Measurements from ENCODE around the gene ZFHX3. TPM values are rescaled to one million over a fixed set of nuclear protein-coding genes. Genes with fewer than 3 reads are reported as not detected.

The ZFHX3 gene
- total and polyA plus RNA-seq, 10 of the 15 experiments (the other 5 are each of a cell fraction or from before 2014, with no cell fraction given): 0.68 to 8.6 (median 2.0) TPM

GRCh38 chr16:73025856-73026210 is 22.1 kb downstream of the ZFHX3 start:
- no TSS peak for BruUV-seq (replicated peaks)
- FAIRE-seq (no peak), DNase-seq (ENCODE audit: low read depth, low spot score) (no peak), ATAC-seq (no peak)
- SMC1A ChIA-PET (ENCODE audit: uncharacterized antibody, unreplicated experiment): interaction anchor here (0.9 kb wide), 1 partner anchor 931 kb away, joined by 3 read pairs; no protein-coding TSS in a partner anchor
- no peak overlapping the region for H3K4me2 ChIP-seq (ENCODE audit: control insufficient read depth, insufficient read depth)
- no peaks in the 10 kb centered on the region; the same call in 1 of the 2 replicates for H3K79me2 ChIP-seq (ENCODE audit: control insufficient read depth, insufficient read depth, low read length)
- H3K9me3 ChIP-seq (replicated peaks; ENCODE audit: control insufficient read depth, insufficient read depth, low read length): no peaks in the 10 kb centered on the region
- intact Hi-C loops (cut with micrococcal nuclease; ENCODE audit: unreplicated experiment) (no loop called here), in situ Hi-C loops (cut with MboI) (no loop called here)
- RAD21 ChIA-PET (ENCODE audit: unreplicated experiment): no interaction called here
- H4K20me1 ChIP-seq (ENCODE audit: control insufficient read depth, insufficient read depth): no peaks in the 10 kb centered on the region; the same call in 1 of the 2 replicates
- no peaks in the 10 kb centered on the region for H3K27me3 ChIP-seq (replicated peaks in 1 of 2; ENCODE audit: control insufficient read depth in 2 of 2, insufficient read depth in 2 of 2, low read length in 1 of 2)
- H3K4me3 ChIP-seq: no peak overlapping the region
- no peak overlapping the region for H2AFZ ChIP-seq (ENCODE audit: control insufficient read depth, low read depth, low read length)
- CTCF ChIA-PET: interaction anchor here (0.7 kb wide), 1 partner anchor 193 kb away, joined by 4 read pairs; no protein-coding TSS in a partner anchor
- no peaks in the 10 kb centered on the region for H3K4me1 ChIP-seq (ENCODE audit: control insufficient read depth, insufficient read depth, low read length)
- no peak overlapping the region for H3K9ac ChIP-seq (ENCODE audit: control insufficient read depth, insufficient read depth, low read length)
- no peaks in the 10 kb centered on the region for H3K36me3 ChIP-seq (ENCODE audit: control insufficient read depth in 2 of 2, insufficient read depth in 2 of 2, low read length in 1 of 2)
- WGBS (ENCODE audit: insufficient coverage, insufficient replicate concordance, low lambda C conversion rate, missing lambda C conversion rate): 84% methylated on average over 8 of the region's 8 CpGs
- no peak overlapping the region for H3K27ac ChIP-seq (ENCODE audit: control insufficient read depth, insufficient read depth)
- POLR2A ChIA-PET: interaction anchor here (0.7 kb wide), 1 partner anchor 21 kb away, joined by 6 read pairs; no protein-coding TSS in a partner anchor
- TF ChIP-seq ZZZ3 (IDR thresholded peaks at IDR 0.05; ENCODE audit: control insufficient read depth, insufficient read length, low read depth) (no peak), BCLAF1 (IDR thresholded peaks at IDR 0.05) (no peak), MLLT1 (IDR thresholded peaks at IDR 0.05) (no peak), JUND (IDR thresholded peaks at IDR 0.05; ENCODE audit: low read depth, low read length) (no peak), FOXM1 (IDR thresholded peaks at IDR 0.05; ENCODE audit: low read depth, low read length) (no peak), SUPT20H (IDR thresholded peaks at IDR 0.05; ENCODE audit: borderline replicate concordance, control insufficient read depth, low read depth, low read length) (no peak), PAX8 (IDR thresholded peaks at IDR 0.05) (no peak), GATAD2B (conservative IDR thresholded peaks at IDR 0.05; ENCODE audit: low read depth) (no peak), KDM1A (IDR thresholded peaks at IDR 0.05; ENCODE audit: borderline replicate concordance) (no peak), CHD4 (IDR thresholded peaks at IDR 0.05) (no peak), TBL1XR1 (IDR thresholded peaks at IDR 0.05; ENCODE audit: low read depth, low read length) (no peak), ZBED1 (IDR thresholded peaks at IDR 0.05; ENCODE audit: borderline replicate concordance) (no peak), NBN (IDR thresholded peaks at IDR 0.05) (no peak), SRF (IDR thresholded peaks at IDR 0.05; ENCODE audit: low read depth in 2 of 2, low read length in 2 of 2) (no peak)
- TF ChIP-seq, protein P1, sequence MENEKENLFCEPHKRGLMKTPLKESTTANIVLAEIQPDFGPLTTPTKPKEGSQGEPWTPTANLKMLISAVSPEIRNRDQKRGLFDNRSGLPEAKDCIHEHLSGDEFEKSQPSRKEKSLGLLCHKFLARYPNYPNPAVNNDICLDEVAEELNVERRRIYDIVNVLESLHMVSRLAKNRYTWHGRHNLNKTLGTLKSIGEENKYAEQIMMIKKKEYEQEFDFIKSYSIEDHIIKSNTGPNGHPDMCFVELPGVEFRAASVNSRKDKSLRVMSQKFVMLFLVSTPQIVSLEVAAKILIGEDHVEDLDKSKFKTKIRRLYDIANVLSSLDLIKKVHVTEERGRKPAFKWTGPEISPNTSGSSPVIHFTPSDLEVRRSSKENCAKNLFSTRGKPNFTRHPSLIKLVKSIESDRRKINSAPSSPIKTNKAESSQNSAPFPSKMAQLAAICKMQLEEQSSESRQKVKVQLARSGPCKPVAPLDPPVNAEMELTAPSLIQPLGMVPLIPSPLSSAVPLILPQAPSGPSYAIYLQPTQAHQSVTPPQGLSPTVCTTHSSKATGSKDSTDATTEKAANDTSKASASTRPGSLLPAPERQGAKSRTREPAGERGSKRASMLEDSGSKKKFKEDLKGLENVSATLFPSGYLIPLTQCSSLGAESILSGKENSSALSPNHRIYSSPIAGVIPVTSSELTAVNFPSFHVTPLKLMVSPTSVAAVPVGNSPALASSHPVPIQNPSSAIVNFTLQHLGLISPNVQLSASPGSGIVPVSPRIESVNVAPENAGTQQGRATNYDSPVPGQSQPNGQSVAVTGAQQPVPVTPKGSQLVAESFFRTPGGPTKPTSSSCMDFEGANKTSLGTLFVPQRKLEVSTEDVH (IDR thresholded peaks at IDR 0.05; ENCODE audit: low read depth, partially characterized antibody): no peak
- TF ChIP-seq, protein P2, sequence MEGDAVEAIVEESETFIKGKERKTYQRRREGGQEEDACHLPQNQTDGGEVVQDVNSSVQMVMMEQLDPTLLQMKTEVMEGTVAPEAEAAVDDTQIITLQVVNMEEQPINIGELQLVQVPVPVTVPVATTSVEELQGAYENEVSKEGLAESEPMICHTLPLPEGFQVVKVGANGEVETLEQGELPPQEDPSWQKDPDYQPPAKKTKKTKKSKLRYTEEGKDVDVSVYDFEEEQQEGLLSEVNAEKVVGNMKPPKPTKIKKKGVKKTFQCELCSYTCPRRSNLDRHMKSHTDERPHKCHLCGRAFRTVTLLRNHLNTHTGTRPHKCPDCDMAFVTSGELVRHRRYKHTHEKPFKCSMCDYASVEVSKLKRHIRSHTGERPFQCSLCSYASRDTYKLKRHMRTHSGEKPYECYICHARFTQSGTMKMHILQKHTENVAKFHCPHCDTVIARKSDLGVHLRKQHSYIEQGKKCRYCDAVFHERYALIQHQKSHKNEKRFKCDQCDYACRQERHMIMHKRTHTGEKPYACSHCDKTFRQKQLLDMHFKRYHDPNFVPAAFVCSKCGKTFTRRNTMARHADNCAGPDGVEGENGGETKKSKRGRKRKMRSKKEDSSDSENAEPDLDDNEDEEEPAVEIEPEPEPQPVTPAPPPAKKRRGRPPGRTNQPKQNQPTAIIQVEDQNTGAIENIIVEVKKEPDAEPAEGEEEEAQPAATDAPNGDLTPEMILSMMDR (IDR thresholded peaks at IDR 0.05 in 2 of 3, conservative IDR thresholded peaks at IDR 0.05 in 1 of 3; ENCODE audit: control insufficient read depth in 2 of 3, extremely low read depth in 1 of 3, insufficient read depth in 1 of 3, low read depth in 3 of 3, low read length in 3 of 3): no peak
